Panc1 (cell line): ENCODE data around the gene OTC. TPM values are rescaled to one million over a fixed set of nuclear protein-coding genes. Genes with fewer than 3 reads are reported as not detected.

Experiments used
- ATAC-seq: fragments of 200-7000 bp; cut with Tn5 transposase; 2 replicates; pipeline ENCODE4 v1.9.1; 2020; ENCODE audit warnings: mild to moderate bottlenecking, moderate library complexity
- BruUV-seq: library from RNA; stranded (reverse); fragments of 400-500 nt; replicated peaks from 2 replicates; lab custom pipeline; 2021; lab: Mats Ljungman, UMichigan
- CTCF ChIA-PET: fragments of 300-600 bp; sonication (Branson Sonifier 250); formaldehyde crosslinking; loops from one replicate; lab custom pipeline; 2022; ENCODE audit warnings: antibody characterized with exemption; lab: Charles Lee
- POLR2A ChIA-PET: fragments of 300-600 bp; sonication (Branson Sonifier 250); formaldehyde crosslinking; loops from one replicate; lab custom pipeline; 2022; ENCODE audit warnings: antibody characterized with exemption; lab: Charles Lee
- DNase-seq: peaks from one replicate; pipeline ENCODE4 v3.0.0-alpha.2; 2010; ENCODE audit warnings: low read depth, low spot score
- H3K27ac ChIP-seq: 2 replicates; pipeline ENCODE4 v1.5.1; 2011; ENCODE audit warnings: mild to moderate bottlenecking, low read length, inconsistent platforms
- H3K27me3 ChIP-seq: fragments of 200-500 bp; sonication (Bioruptor generic); 2 replicates; pipeline ENCODE4 v1.6.0; 2014; ENCODE audit warnings: low read length, inconsistent platforms; ENCODE audit not compliant: control insufficient read depth, insufficient read depth
- H3K36me3 ChIP-seq: fragments of 200-500 bp; sonication (Bioruptor generic); 2 replicates; pipeline ENCODE4 v1.5.1; 2014; ENCODE audit warnings: inconsistent platforms, mild to moderate bottlenecking, low read length, moderate library complexity; ENCODE audit not compliant: control insufficient read depth, insufficient read depth
- H3K4me1 ChIP-seq: 2 replicates; pipeline ENCODE4 v1.5.1; 2011; ENCODE audit warnings: inconsistent platforms, mild to moderate bottlenecking, low read length, moderate library complexity; ENCODE audit not compliant: control insufficient read depth, insufficient read depth
- H3K4me3 ChIP-seq, 2 experiments: 2 replicates each; pipeline ENCODE4 v1.5.1; 2011 to 2012; ENCODE audit warnings: low read depth in 2 of 2, low read length in 2 of 2, mild to moderate bottlenecking in 2 of 2, inconsistent platforms in 1 of 2, moderate library complexity in 1 of 2
- H3K9me3 ChIP-seq: fragments of 200-500 bp; sonication (Bioruptor generic); 2 replicates; pipeline ENCODE4 v1.5.1; 2014; ENCODE audit warnings: low read depth, mild to moderate bottlenecking, inconsistent platforms, low read length, moderate library complexity; ENCODE audit not compliant: control insufficient read depth, insufficient read depth
- POLR2AphosphoS5 ChIP-seq: IDR thresholded peaks from 2 replicates; pipeline ENCODE4 v1.6.1; 2012; ENCODE audit warnings: mild to moderate bottlenecking, low read depth, low read length, moderate library complexity
- SIN3A ChIP-seq: IDR thresholded peaks from 2 replicates; pipeline ENCODE4 v1.6.1; 2012; ENCODE audit warnings: low read depth, mild to moderate bottlenecking, low read length, moderate library complexity, borderline replicate concordance; ENCODE audit not compliant: insufficient read depth
- TCF7L2 ChIP-seq: IDR thresholded peaks from 2 replicates; pipeline ENCODE4 v1.6.1; 2011; ENCODE audit warnings: mild to moderate bottlenecking, low read depth, low read length, inconsistent platforms
- in situ Hi-C: cut with HindIII; loops from 2 replicates; pipeline ENCODE4 v1.10.0; 2016; ENCODE audit warnings: low sequenced_read_pairs, low pct_unique_long_range_greater_than_20kb
- intact Hi-C: fragments of 100-400 bp; cut with micrococcal nuclease; formaldehyde crosslinking; loops from one replicate; pipeline ENCODE4 v1.10.0; 2022; ENCODE audit not compliant: unreplicated experiment
- total RNA-seq: library from RNA; stranded (reverse); gene quantifications from one replicate; pipeline ENCODE4 v1.2.1, GENCODE V29; 2021; ENCODE audit not compliant: unreplicated experiment
- TF ChIP-seq, protein P1 (sequence below): fragments of 450-650 bp; IDR thresholded peaks from 2 replicates; pipeline ENCODE4 v1.5.1; 2017; ENCODE audit warnings: mild to moderate bottlenecking
- TF ChIP-seq, protein P2 (sequence below), 2 experiments: IDR thresholded peaks; 2 replicates each; pipeline ENCODE4 v1.6.1; 2011 to 2012; ENCODE audit warnings: low read depth in 2 of 2, control low read depth in 1 of 2, low read length in 1 of 2, mild to moderate bottlenecking in 1 of 2, moderate library complexity in 1 of 2; ENCODE audit not compliant: insufficient read depth in 1 of 2

The OTC gene
- total RNA-seq, 1 experiment from 2014 or later: not detected

DNA sequence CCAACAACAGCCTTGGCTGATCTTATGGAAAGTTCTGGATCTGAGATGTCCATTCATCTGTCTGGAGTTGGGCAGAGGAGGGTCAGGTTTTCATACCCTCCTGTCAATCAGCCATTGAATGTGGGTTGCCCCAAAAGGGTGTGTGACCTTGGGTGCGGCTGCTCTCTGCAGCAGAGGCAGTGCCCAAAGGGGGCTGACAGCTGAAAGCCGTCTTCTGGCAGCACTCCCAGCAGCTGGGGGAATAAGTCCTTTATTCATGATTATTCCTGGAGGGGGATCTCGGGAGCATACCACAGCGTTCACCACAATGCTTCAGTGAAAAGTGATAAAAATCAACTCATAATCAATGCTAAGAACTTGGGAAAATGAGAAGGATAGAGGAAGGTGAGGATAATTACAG lies 54.7 kb downstream of the OTC start:
- ChIA-PET POLR2A (no interaction called here), CTCF (no interaction called here)
- DNase-seq (no peak), ATAC-seq (no peak)
- intact Hi-C loops (no loop called here), in situ Hi-C loops (no loop called here)
- Histone ChIP-seq H3K27me3 (no peaks in the 10 kb centered on the region), H3K36me3 (no peaks in the 10 kb centered on the region), H3K4me1 (no peaks in the 10 kb centered on the region), H3K4me3 (no peak overlapping the region), H3K27ac (no peak overlapping the region), H3K9me3 (no peaks in the 10 kb centered on the region)
- no TSS peak for BruUV-seq
- TF ChIP-seq POLR2AphosphoS5 (no peak), TCF7L2 (no peak), SIN3A (no peak)
- TF ChIP-seq, protein P1, sequence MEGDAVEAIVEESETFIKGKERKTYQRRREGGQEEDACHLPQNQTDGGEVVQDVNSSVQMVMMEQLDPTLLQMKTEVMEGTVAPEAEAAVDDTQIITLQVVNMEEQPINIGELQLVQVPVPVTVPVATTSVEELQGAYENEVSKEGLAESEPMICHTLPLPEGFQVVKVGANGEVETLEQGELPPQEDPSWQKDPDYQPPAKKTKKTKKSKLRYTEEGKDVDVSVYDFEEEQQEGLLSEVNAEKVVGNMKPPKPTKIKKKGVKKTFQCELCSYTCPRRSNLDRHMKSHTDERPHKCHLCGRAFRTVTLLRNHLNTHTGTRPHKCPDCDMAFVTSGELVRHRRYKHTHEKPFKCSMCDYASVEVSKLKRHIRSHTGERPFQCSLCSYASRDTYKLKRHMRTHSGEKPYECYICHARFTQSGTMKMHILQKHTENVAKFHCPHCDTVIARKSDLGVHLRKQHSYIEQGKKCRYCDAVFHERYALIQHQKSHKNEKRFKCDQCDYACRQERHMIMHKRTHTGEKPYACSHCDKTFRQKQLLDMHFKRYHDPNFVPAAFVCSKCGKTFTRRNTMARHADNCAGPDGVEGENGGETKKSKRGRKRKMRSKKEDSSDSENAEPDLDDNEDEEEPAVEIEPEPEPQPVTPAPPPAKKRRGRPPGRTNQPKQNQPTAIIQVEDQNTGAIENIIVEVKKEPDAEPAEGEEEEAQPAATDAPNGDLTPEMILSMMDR: no peak

DNA sequence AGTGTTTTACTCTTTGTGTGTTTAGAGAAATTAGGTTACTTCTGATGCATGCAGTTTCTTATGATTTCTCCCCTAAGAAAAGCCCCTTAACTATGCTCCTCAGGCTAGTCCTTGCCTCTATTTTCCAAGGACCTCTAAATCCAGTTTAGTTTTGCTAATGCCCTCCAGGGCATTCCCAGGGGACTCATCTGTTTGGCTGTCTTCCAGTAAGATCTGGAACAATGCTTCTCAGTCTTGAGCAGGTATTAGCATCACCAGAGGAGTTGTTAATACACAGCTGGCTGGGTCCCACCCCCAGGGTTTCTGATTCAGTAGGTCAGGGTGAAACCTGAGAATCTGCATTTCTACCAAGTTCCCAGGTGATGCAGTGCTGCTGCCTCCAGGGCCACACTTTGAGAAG lies 56.9 kb downstream of the OTC start:
- no peaks in the 10 kb centered on the region for H3K9me3 ChIP-seq
- POLR2A ChIA-PET: no interaction called here
- TF ChIP-seq TCF7L2: no peak
- no peak for TF ChIP-seq SIN3A
- TF ChIP-seq, protein P1: no peak
- TF ChIP-seq POLR2AphosphoS5: no peak
- no peaks in the 10 kb centered on the region for H3K36me3 ChIP-seq
- BruUV-seq: no TSS peak
- no peak overlapping the region for H3K27ac ChIP-seq
- H3K4me3 ChIP-seq: no peak overlapping the region
- DNase-seq (no peak), ATAC-seq (no peak)
- in situ Hi-C loops: no loop called here
- no peaks in the 10 kb centered on the region for H3K27me3 ChIP-seq
- CTCF ChIA-PET: no interaction called here
- H3K4me1 ChIP-seq: no peaks in the 10 kb centered on the region
- intact Hi-C loops: no loop called here

DNA sequence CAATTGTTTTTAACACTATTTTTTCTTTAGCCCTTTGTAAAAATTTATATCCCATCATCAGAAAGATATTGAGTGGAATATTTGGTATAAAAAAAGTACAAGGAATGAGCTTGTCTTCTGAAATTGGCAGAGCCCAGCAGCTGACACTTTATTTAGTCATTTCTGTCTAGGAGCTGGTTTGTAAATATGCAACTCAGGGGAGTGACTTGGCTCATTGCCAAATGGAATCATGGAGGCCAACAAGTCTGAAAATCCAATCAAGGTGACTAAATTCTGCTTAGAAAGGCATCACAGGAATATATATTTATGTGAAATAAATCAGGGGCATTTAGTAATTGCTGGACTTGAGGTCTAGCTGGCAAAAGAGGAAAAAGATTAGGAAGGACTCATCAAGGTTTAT lies 74.4 kb downstream of the OTC start:
- DNase-seq: no peak
- H3K9me3 ChIP-seq: no peaks in the 10 kb centered on the region
- in situ Hi-C loops: no loop called here
- no peak overlapping the region for H3K27ac ChIP-seq
- H3K27me3 ChIP-seq: no peaks in the 10 kb centered on the region
- no peaks in the 10 kb centered on the region for H3K4me1 ChIP-seq
- CTCF ChIA-PET: no interaction called here
- H3K36me3 ChIP-seq: no peaks in the 10 kb centered on the region
- POLR2A ChIA-PET: no interaction called here
- BruUV-seq: no TSS peak
- intact Hi-C loops: no loop called here
- no peak for ATAC-seq
- TF ChIP-seq TCF7L2: no peak
- TF ChIP-seq, protein P2, sequence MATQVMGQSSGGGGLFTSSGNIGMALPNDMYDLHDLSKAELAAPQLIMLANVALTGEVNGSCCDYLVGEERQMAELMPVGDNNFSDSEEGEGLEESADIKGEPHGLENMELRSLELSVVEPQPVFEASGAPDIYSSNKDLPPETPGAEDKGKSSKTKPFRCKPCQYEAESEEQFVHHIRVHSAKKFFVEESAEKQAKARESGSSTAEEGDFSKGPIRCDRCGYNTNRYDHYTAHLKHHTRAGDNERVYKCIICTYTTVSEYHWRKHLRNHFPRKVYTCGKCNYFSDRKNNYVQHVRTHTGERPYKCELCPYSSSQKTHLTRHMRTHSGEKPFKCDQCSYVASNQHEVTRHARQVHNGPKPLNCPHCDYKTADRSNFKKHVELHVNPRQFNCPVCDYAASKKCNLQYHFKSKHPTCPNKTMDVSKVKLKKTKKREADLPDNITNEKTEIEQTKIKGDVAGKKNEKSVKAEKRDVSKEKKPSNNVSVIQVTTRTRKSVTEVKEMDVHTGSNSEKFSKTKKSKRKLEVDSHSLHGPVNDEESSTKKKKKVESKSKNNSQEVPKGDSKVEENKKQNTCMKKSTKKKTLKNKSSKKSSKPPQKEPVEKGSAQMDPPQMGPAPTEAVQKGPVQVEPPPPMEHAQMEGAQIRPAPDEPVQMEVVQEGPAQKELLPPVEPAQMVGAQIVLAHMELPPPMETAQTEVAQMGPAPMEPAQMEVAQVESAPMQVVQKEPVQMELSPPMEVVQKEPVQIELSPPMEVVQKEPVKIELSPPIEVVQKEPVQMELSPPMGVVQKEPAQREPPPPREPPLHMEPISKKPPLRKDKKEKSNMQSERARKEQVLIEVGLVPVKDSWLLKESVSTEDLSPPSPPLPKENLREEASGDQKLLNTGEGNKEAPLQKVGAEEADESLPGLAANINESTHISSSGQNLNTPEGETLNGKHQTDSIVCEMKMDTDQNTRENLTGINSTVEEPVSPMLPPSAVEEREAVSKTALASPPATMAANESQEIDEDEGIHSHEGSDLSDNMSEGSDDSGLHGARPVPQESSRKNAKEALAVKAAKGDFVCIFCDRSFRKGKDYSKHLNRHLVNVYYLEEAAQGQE (IDR thresholded peaks at IDR 0.05; ENCODE audit: insufficient read depth in 1 of 2, low read depth in 2 of 2, low read length in 1 of 2): no peak
- TF ChIP-seq POLR2AphosphoS5: no peak
- no peak for TF ChIP-seq SIN3A
- TF ChIP-seq, protein P1: no peak
- no peak overlapping the region for H3K4me3 ChIP-seq
